Liver (tissue), 9 donors: ENCODE data around the gene AOPEP. TPM values are rescaled to one million over a fixed set of nuclear protein-coding genes. Genes with fewer than 3 reads are reported as not detected.

Source experiments
- DNase-seq: peaks from one replicate; pipeline ENCODE4 v3.0.0-alpha.2; 2017; ENCODE audit warnings: low spot score
- H3K27ac ChIP-seq, 2 donors: one replicate each; pipeline ENCODE4 v1.7.0; 2013; ENCODE audit warnings: inconsistent platforms in 2 of 2, low read length in 2 of 2, control low read depth in 1 of 2, low read depth in 1 of 2, mild to moderate bottlenecking in 1 of 2
- H3K27me3 ChIP-seq, 4 donors: one replicate each; pipeline versions ENCODE4 v1.6.1 to v1.7.0; 2013; ENCODE audit warnings: low read length in 3 of 4, inconsistent platforms in 1 of 4, mild to moderate bottlenecking in 1 of 4, moderate library complexity in 1 of 4; ENCODE audit not compliant: control insufficient read depth in 4 of 4, insufficient read depth in 4 of 4
- H3K36me3 ChIP-seq, 4 donors: one replicate each; pipeline versions ENCODE4 v1.6.1 to v1.7.0; 2013; ENCODE audit warnings: low read length in 3 of 4, mild to moderate bottlenecking in 3 of 4, low read depth in 1 of 4, moderate library complexity in 1 of 4; ENCODE audit not compliant: control insufficient read depth in 4 of 4, insufficient read depth in 3 of 4
- H3K4me1 ChIP-seq, 4 donors: one replicate each; pipeline versions ENCODE4 v1.6.1 to v1.7.0; 2013; ENCODE audit warnings: low read length in 3 of 4, mild to moderate bottlenecking in 3 of 4, moderate library complexity in 1 of 4; ENCODE audit not compliant: control insufficient read depth in 4 of 4, insufficient read depth in 4 of 4
- H3K4me3 ChIP-seq, 3 donors: one replicate each; pipeline versions ENCODE4 v1.6.1 to v1.7.0; 2013; ENCODE audit warnings: low read length in 3 of 3, control low read depth in 1 of 3, low read depth in 1 of 3, mild to moderate bottlenecking in 1 of 3
- H3K9ac ChIP-seq, 2 donors: one replicate each; pipeline ENCODE4 v1.7.0; 2013; ENCODE audit warnings: low read length in 2 of 2, mild to moderate bottlenecking in 2 of 2, moderate library complexity in 2 of 2, control low read depth in 1 of 2, low read depth in 1 of 2
- H3K9me3 ChIP-seq, 4 donors: one replicate each; pipeline versions ENCODE4 v1.6.1 to v1.7.0; 2013; ENCODE audit warnings: low read length in 3 of 4; ENCODE audit not compliant: control insufficient read depth in 4 of 4
- EGR1 ChIP-seq, 2 donors: IDR thresholded peaks; 2 replicates each; pipeline ENCODE4 v1.6.1; 2016 to 2018; ENCODE audit warnings: antibody characterized with exemption in 2 of 2, low read depth in 2 of 2
- FOXA1 ChIP-seq: IDR thresholded peaks from 2 replicates; pipeline ENCODE4 v1.6.1; 2016; ENCODE audit warnings: antibody characterized with exemption
- FOXA2 ChIP-seq: IDR thresholded peaks from 2 replicates; pipeline ENCODE4 v1.6.1; 2016; ENCODE audit warnings: antibody characterized with exemption
- GABPA ChIP-seq, 2 donors: IDR thresholded peaks in 1 of 2; conservative IDR thresholded peaks in 1 of 2; 2 replicates each; pipeline ENCODE4 v1.6.1; 2016; ENCODE audit warnings: antibody characterized with exemption in 2 of 2, mild to moderate bottlenecking in 1 of 2, moderate library complexity in 1 of 2
- HNF4A ChIP-seq, 2 donors: conservative IDR thresholded peaks; 2 replicates each; pipeline ENCODE4 v1.6.1; 2016; ENCODE audit warnings: antibody characterized with exemption in 2 of 2, mild to moderate bottlenecking in 2 of 2
- HNF4G ChIP-seq: IDR thresholded peaks from 2 replicates; pipeline ENCODE4 v1.6.1; 2016; ENCODE audit warnings: antibody characterized with exemption
- JUND ChIP-seq, 2 donors: IDR thresholded peaks; 2 replicates each; pipeline ENCODE4 v1.6.1; 2016; ENCODE audit warnings: antibody characterized with exemption in 2 of 2
- NR2F2 ChIP-seq: IDR thresholded peaks from 2 replicates; pipeline ENCODE4 v1.6.1; 2016; ENCODE audit warnings: antibody characterized with exemption
- SP1 ChIP-seq: IDR thresholded peaks from 2 replicates; pipeline ENCODE4 v1.6.1; 2018; ENCODE audit warnings: antibody characterized with exemption, mild to moderate bottlenecking
- TAF1 ChIP-seq: conservative IDR thresholded peaks from 2 replicates; pipeline ENCODE4 v1.6.1; 2016; ENCODE audit warnings: antibody characterized with exemption, mild to moderate bottlenecking
- YY1 ChIP-seq: IDR thresholded peaks from 2 replicates; pipeline ENCODE4 v1.6.1; 2016; ENCODE audit warnings: antibody characterized with exemption, mild to moderate bottlenecking
- WGBS: extraction: QIAGEN DNeasy Blood & Tissue Kit; methylation state at CpG from one replicate; pipeline ENCODE4 v1.1.7; 2013; 5-methylcytosine and 5-hydroxymethylcytosine counted together
- polyA plus RNA-seq, 2 donors: library from polyadenylated mRNA; stranded (reverse) in 1 of 2; unstranded in 1 of 2; fragments of 200-250 nt in 1 of 2; fragments of >200 nt in 1 of 2; fragmentation: Nextera tagmentation in 1 of 2; extraction: Ambion mirVana in 1 of 2; gene quantifications; one replicate each; pipeline versions ENCODE4 v1.2.1 to v1.2.3, GENCODE V29; 2013 to 2015
- total RNA-seq, 2 donors: library from RNA; depleted of rRNA; stranded (reverse); fragments of >200 nt; gene quantifications; one replicate each; pipeline ENCODE4 v1.2.3, GENCODE V29; 2014
- TF ChIP-seq, protein P1 (sequence below): fragments of 150-350 bp; IDR thresholded peaks from 2 replicates; pipeline ENCODE4 v1.5.1; 2017; ENCODE audit warnings: improper control_type of control experiment, low read depth, low read length; ENCODE audit not compliant: missing input control
- TF ChIP-seq, protein P2 (sequence below): IDR thresholded peaks from 2 replicates; pipeline ENCODE4 v1.6.1; 2016; ENCODE audit warnings: antibody characterized with exemption
- TF ChIP-seq, protein P3 (sequence below): IDR thresholded peaks from 2 replicates; pipeline ENCODE4 v1.6.1; 2016; ENCODE audit warnings: antibody characterized with exemption
- TF ChIP-seq, protein P4 (sequence below): IDR thresholded peaks from 2 replicates; pipeline ENCODE4 v1.6.1; 2016; ENCODE audit warnings: antibody characterized with exemption
- donor health status: healthy.
- donor health status: healthy.
- donor health status: healthy.
- donor health status: healthy.
- donor health status: healthy.

AOPEP gene
- total and polyA plus RNA-seq, 4 donors = 22.2 to 77.1 (median 34.8) TPM

DNA sequence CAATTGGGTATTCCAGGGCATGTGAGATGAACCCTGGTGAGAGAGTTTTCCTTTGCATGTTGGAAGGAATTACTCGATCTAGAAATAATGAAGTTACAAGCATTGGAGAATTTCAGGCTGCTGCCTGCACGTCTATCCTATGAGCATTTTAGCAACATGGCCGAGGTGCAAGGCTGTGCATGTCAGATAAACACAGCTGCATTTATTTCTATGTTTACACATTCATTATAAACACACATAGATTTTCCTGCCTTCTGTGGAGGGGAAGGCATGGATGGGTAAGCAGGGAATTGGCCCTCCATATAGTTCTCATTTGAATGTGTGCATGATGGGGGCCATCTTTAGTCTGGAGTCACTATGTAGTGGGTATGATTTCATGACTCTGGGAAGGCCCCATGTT, 42.3 kb downstream of the AOPEP start:
- WGBS = 95% methylated on average over 3 of the region's 3 CpGs
- no peak for TF ChIP-seq SP1
- TF ChIP-seq, protein P1, sequence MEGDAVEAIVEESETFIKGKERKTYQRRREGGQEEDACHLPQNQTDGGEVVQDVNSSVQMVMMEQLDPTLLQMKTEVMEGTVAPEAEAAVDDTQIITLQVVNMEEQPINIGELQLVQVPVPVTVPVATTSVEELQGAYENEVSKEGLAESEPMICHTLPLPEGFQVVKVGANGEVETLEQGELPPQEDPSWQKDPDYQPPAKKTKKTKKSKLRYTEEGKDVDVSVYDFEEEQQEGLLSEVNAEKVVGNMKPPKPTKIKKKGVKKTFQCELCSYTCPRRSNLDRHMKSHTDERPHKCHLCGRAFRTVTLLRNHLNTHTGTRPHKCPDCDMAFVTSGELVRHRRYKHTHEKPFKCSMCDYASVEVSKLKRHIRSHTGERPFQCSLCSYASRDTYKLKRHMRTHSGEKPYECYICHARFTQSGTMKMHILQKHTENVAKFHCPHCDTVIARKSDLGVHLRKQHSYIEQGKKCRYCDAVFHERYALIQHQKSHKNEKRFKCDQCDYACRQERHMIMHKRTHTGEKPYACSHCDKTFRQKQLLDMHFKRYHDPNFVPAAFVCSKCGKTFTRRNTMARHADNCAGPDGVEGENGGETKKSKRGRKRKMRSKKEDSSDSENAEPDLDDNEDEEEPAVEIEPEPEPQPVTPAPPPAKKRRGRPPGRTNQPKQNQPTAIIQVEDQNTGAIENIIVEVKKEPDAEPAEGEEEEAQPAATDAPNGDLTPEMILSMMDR = no peak
- TF ChIP-seq, protein P2, sequence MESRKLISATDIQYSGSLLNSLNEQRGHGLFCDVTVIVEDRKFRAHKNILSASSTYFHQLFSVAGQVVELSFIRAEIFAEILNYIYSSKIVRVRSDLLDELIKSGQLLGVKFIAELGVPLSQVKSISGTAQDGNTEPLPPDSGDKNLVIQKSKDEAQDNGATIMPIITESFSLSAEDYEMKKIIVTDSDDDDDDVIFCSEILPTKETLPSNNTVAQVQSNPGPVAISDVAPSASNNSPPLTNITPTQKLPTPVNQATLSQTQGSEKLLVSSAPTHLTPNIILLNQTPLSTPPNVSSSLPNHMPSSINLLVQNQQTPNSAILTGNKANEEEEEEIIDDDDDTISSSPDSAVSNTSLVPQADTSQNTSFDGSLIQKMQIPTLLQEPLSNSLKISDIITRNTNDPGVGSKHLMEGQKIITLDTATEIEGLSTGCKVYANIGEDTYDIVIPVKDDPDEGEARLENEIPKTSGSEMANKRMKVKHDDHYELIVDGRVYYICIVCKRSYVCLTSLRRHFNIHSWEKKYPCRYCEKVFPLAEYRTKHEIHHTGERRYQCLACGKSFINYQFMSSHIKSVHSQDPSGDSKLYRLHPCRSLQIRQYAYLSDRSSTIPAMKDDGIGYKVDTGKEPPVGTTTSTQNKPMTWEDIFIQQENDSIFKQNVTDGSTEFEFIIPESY = no peak
- H3K9me3 ChIP-seq = no peaks in the 10 kb centered on the region

DNA sequence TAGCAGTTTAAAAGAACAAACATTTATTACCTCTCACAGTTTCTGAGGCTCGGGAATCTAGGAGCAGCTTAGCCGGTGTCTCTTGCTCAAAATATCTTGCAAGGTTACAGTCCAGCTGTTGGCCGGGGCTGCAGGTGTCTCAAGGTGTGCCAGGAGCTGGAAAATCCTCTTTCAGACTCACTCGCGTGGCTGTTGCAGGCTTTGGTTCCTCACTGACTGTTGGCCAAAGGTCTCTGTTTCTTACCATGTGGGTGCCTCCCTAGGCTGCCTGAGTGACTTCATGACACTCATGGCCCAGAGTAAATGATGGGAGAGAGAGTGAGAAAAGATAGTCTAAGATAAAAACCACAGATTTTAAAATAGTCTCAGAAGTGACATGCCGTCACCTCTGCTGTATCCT, 43.8 kb downstream of the AOPEP start:
- DNase-seq = no peak
- TF ChIP-seq, protein P3, sequence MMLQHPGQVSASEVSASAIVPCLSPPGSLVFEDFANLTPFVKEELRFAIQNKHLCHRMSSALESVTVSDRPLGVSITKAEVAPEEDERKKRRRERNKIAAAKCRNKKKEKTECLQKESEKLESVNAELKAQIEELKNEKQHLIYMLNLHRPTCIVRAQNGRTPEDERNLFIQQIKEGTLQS = no peak
- TF ChIP-seq SP1 (no peak), GABPA (IDR thresholded peaks at IDR 0.05 in 1 of 2, conservative IDR thresholded peaks at IDR 0.05 in 1 of 2) (no peak), FOXA1 (no peak), HNF4G (no peak)
- TF ChIP-seq, protein P4, sequence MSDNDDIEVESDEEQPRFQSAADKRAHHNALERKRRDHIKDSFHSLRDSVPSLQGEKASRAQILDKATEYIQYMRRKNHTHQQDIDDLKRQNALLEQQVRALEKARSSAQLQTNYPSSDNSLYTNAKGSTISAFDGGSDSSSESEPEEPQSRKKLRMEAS = no peak
- H3K9ac ChIP-seq = no peak overlapping the region
- H3K4me3 ChIP-seq = no peak overlapping the region
- WGBS = 93% methylated on average over 6 of the region's 6 CpGs
- H3K9me3 ChIP-seq = no peaks in the 10 kb centered on the region
- peaks cover 0 to 4% (median 0%) of the 10 kb centered on the region in 4 donors for H3K36me3 ChIP-seq
- H3K27me3 ChIP-seq = no peaks in the 10 kb centered on the region
- peaks cover 0 to 2% (median 0%) of the 10 kb centered on the region in 4 donors for H3K4me1 ChIP-seq
- no peak overlapping the region for H3K27ac ChIP-seq

More for the DNA sequence above, 42.3 kb downstream of the AOPEP start:
- Histone ChIP-seq H3K4me1 (peaks cover 0 to 2% (median 0%) of the 10 kb centered on the region in 4 donors), H3K36me3 (peaks cover 0 to 4% (median 0%) of the 10 kb centered on the region in 4 donors), H3K9ac (no peak overlapping the region), H3K27ac (no peak overlapping the region), H3K4me3 (no peak overlapping the region), H3K27me3 (no peaks in the 10 kb centered on the region)
- no peak for DNase-seq

DNA sequence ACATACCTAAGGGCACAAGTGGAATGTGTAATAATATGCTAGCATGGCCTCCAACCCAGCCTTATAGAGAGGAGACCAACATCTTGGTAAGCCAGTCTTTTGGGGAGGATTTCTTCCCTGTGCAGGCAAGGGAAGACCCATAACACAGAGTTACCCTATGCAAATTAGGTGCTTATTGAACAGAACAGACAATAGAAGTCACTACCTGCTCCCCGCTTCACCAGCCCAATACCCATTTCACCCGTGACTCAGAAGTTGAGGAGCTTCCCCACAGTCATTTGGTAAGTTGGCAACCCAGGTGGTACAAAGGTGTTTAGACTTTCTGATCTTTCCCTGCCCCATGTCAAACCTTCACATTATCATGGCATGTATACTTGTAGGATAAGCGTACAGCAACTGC, 44.6 kb downstream of the AOPEP start:
- Histone ChIP-seq H3K9me3 (no peaks in the 10 kb centered on the region), H3K9ac (no peak overlapping the region), H3K4me3 (no peak overlapping the region), H3K4me1 (peaks cover 0 to 2% (median 0%) of the 10 kb centered on the region in 4 donors), H3K36me3 (peaks cover 0 to 4% (median 0%) of the 10 kb centered on the region in 4 donors), H3K27ac (no peak overlapping the region), H3K27me3 (no peaks in the 10 kb centered on the region)
- TF ChIP-seq HNF4A (conservative IDR thresholded peaks at IDR 0.05) (no peak), FOXA1 (no peak), JUND (IDR thresholded peaks at IDR 0.05) (no peak), FOXA2 (no peak), YY1 (no peak), EGR1 (IDR thresholded peaks at IDR 0.05; ENCODE audit: low read depth in 2 of 2) (no peak), NR2F2 (no peak), GABPA (IDR thresholded peaks at IDR 0.05 in 1 of 2, conservative IDR thresholded peaks at IDR 0.05 in 1 of 2) (no peak), TAF1 (no peak), SP1 (no peak)
- TF ChIP-seq, protein P3 = no peak
- TF ChIP-seq, protein P2 = no peak
- TF ChIP-seq, protein P4 = no peak
- no peak for DNase-seq
- 98% methylated on average over 3 of the region's 3 CpGs for WGBS
